Natural killer cell (primary cell): ENCODE data around the gene JAZF1. TPM values are rescaled to one million over a fixed set of nuclear protein-coding genes. Genes with fewer than 3 reads are reported as not detected.
A peak's percentile ranks its signal among the peaks of the same experiment; 100 is the strongest.

Source experiments
- ATAC-seq, 3 donors: fragments of 150-1000 bp in 2 of 3; fragments of 200-7000 bp in 1 of 3; cut with Tn5 transposase; 1 replicate in 1 of 3; 2 replicates in 2 of 3; pipeline ENCODE4 v1.10.0; 2021; ENCODE audit warnings: mild to moderate bottlenecking in 2 of 3, moderate library complexity in 2 of 3
- DNase-seq, 2 donors: peaks; one replicate each; pipeline versions ENCODE4 v3.0.0 to v3.0.0-alpha.2; 2013 to 2021; ENCODE audit warnings: mixed read lengths in 1 of 2
- H3K27ac ChIP-seq: one replicate; pipeline ENCODE4 v1.5.1; 2013; ENCODE audit warnings: mild to moderate bottlenecking, low read length
- H3K27me3 ChIP-seq: one replicate; pipeline ENCODE4 v1.6.1; 2013; ENCODE audit warnings: low read length; ENCODE audit not compliant: control insufficient read depth, insufficient read depth
- H3K36me3 ChIP-seq: one replicate; pipeline ENCODE4 v1.6.1; 2013; ENCODE audit warnings: low read length; ENCODE audit not compliant: control insufficient read depth, insufficient read depth
- H3K4me1 ChIP-seq: one replicate; pipeline ENCODE4 v1.6.1; 2013; ENCODE audit warnings: low read length; ENCODE audit not compliant: control insufficient read depth, insufficient read depth
- H3K4me3 ChIP-seq: one replicate; pipeline ENCODE4 v1.5.1; 2013; ENCODE audit warnings: low read length
- H3K9me3 ChIP-seq: one replicate; pipeline ENCODE4 v1.6.1; 2013; ENCODE audit warnings: low read length; ENCODE audit not compliant: control insufficient read depth, insufficient read depth
- H3K27ac Mint-ChIP-seq, 2 donors: one replicate each; pipeline ENCODE4 v1.8.0; 2022; ENCODE audit warnings: mild to moderate bottlenecking in 2 of 2, mixed read lengths in 2 of 2, moderate library complexity in 1 of 2
- H3K27me3 Mint-ChIP-seq, 2 donors: one replicate each; pipeline ENCODE4 v1.8.0; 2022; ENCODE audit warnings: low read depth in 2 of 2, mixed read lengths in 2 of 2
- H3K36me3 Mint-ChIP-seq: one replicate; pipeline ENCODE4 v1.8.0; 2022; ENCODE audit warnings: mixed read lengths
- H3K4me1 Mint-ChIP-seq, 2 donors: one replicate each; pipeline ENCODE4 v1.8.0; 2022; ENCODE audit warnings: mixed read lengths in 2 of 2
- H3K4me3 Mint-ChIP-seq: one replicate; pipeline ENCODE4 v1.8.0; 2022; ENCODE audit warnings: mild to moderate bottlenecking, moderate library complexity, mixed read lengths
- H3K9me3 Mint-ChIP-seq, 2 donors: one replicate each; pipeline ENCODE4 v1.8.0; 2022; ENCODE audit warnings: mixed read lengths in 2 of 2
- WGBS: methylation state at CpG from one replicate; pipeline ENCODE4 v1.1.7; 2013; ENCODE audit warnings: missing lambda C conversion rate; ENCODE audit not compliant: insufficient coverage; 5-methylcytosine and 5-hydroxymethylcytosine counted together
- intact Hi-C: fragments of 100-400 bp; cut with micrococcal nuclease; formaldehyde crosslinking; loops from one replicate; pipeline ENCODE4 v1.14.2; 2022
- total RNA-seq, 4 donors: library from RNA; stranded (reverse); fragments of 120-200 nt in 1 of 4; gene quantifications; one replicate each; pipeline versions ENCODE4 v1.2.3 to v1.2.4, GENCODE V29; 2013 to 2022
- TF ChIP-seq, protein P1 (sequence below): fragments of 200-600 bp; IDR thresholded peaks from one replicate; pipeline ENCODE4 v1.8.0; 2022; ENCODE audit warnings: antibody characterized with exemption

JAZF1 gene
- total RNA-seq, 3 donors from 2014 or later (not counting 1 experiment from before 2014, with no cell fraction given), result 82.5 to 89.7 (median 87.6) TPM

GRCh38 chr7:27826357-27826756 lies 354.2 kb downstream of the JAZF1 start:
- H3K4me3 Mint-ChIP-seq, result no peak overlapping the region
- H3K4me1 ChIP-seq, result no peaks in the 10 kb centered on the region
- no peaks in the 10 kb centered on the region for H3K27me3 Mint-ChIP-seq
- no peaks in the 10 kb centered on the region for H3K9me3 ChIP-seq
- peaks cover 31% of the 10 kb centered on the region for H3K36me3 ChIP-seq
- H3K27ac ChIP-seq, result no peak overlapping the region
- no peaks in the 10 kb centered on the region for H3K36me3 Mint-ChIP-seq
- TF ChIP-seq, protein P1, sequence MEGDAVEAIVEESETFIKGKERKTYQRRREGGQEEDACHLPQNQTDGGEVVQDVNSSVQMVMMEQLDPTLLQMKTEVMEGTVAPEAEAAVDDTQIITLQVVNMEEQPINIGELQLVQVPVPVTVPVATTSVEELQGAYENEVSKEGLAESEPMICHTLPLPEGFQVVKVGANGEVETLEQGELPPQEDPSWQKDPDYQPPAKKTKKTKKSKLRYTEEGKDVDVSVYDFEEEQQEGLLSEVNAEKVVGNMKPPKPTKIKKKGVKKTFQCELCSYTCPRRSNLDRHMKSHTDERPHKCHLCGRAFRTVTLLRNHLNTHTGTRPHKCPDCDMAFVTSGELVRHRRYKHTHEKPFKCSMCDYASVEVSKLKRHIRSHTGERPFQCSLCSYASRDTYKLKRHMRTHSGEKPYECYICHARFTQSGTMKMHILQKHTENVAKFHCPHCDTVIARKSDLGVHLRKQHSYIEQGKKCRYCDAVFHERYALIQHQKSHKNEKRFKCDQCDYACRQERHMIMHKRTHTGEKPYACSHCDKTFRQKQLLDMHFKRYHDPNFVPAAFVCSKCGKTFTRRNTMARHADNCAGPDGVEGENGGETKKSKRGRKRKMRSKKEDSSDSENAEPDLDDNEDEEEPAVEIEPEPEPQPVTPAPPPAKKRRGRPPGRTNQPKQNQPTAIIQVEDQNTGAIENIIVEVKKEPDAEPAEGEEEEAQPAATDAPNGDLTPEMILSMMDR, result no peak
- H3K4me3 ChIP-seq, result no peak overlapping the region
- H3K27me3 ChIP-seq, result no peaks in the 10 kb centered on the region
- intact Hi-C loops, result no loop called here
- DNase-seq (no peak), ATAC-seq (no peak)
- peak overlapping the region in 1 of 2 donors; percentile 57 for H3K27ac Mint-ChIP-seq
- H3K9me3 Mint-ChIP-seq, result no peaks in the 10 kb centered on the region
- WGBS, result 95% methylated on average over 5 of the region's 5 CpGs
- H3K4me1 Mint-ChIP-seq, result peaks cover 5 to 11% of the 10 kb centered on the region in 2 donors

GRCh38 chr7:27825891-27826290 lies 354.7 kb downstream of the JAZF1 start:
- no peaks in the 10 kb centered on the region for H3K36me3 Mint-ChIP-seq
- no CpG with 5 or more reads among the region's 2 CpGs for WGBS
- Histone ChIP-seq H3K4me1 (no peaks in the 10 kb centered on the region), H3K4me3 (no peak overlapping the region), H3K9me3 (no peaks in the 10 kb centered on the region), H3K36me3 (peaks cover 28% of the 10 kb centered on the region), H3K27ac (no peak overlapping the region), H3K27me3 (no peaks in the 10 kb centered on the region)
- TF ChIP-seq, protein P1, result no peak
- peaks cover 5 to 11% of the 10 kb centered on the region in 2 donors for H3K4me1 Mint-ChIP-seq
- no peaks in the 10 kb centered on the region for H3K9me3 Mint-ChIP-seq
- no peaks in the 10 kb centered on the region for H3K27me3 Mint-ChIP-seq
- ATAC-seq, result no peak
- H3K27ac Mint-ChIP-seq, result peak overlapping the region in 1 of 2 donors; percentile 57
- intact Hi-C loops, result no loop called here
- DNase-seq, result no peak
- H3K4me3 Mint-ChIP-seq, result no peak overlapping the region

GRCh38 chr7:27822245-27822644 lies 358.4 kb downstream of the JAZF1 start:
- TF ChIP-seq, protein P1, result no peak
- Histone ChIP-seq H3K27ac (no peak overlapping the region), H3K4me3 (no peak overlapping the region), H3K9me3 (no peaks in the 10 kb centered on the region), H3K4me1 (no peaks in the 10 kb centered on the region), H3K27me3 (no peaks in the 10 kb centered on the region), H3K36me3 (peaks cover 39% of the 10 kb centered on the region)
- intact Hi-C loops, result no loop called here
- DNase-seq (no peak), ATAC-seq (no peak)
- H3K27ac Mint-ChIP-seq, result no peak overlapping the region
- no peak overlapping the region for H3K4me3 Mint-ChIP-seq
- H3K4me1 Mint-ChIP-seq, result peaks cover 6 to 15% of the 10 kb centered on the region in 2 donors
- no peaks in the 10 kb centered on the region for H3K9me3 Mint-ChIP-seq
- H3K36me3 Mint-ChIP-seq, result no peaks in the 10 kb centered on the region
- H3K27me3 Mint-ChIP-seq, result no peaks in the 10 kb centered on the region
- 83% methylated on average over 1 of the region's 2 CpGs for WGBS

DNA sequence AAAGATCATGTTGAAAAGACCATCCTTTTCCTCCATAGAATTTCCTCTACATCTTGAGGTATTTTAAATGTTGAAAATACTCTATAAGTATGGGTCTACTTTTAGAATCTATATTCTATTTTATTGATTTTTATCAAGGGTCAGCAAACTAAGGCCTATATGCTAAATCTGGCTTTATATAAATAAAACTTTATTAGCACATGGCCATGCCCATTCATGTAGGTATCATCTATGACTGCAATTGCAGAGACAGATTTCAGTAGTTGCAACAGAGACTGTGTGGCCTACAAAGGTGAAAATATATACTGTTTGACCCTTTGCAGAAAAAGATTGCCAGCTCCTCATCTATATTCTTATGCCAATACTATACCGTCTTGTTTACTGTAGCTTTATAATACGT lies 367.9 kb downstream of the JAZF1 start:
- WGBS, result 88% methylated on average over 2 of the region's 2 CpGs
- DNase-seq (no peak), ATAC-seq (no peak)
- TF ChIP-seq, protein P1, result no peak
- Mint-ChIP-seq H3K4me1 (peaks cover 12 to 18% of the 10 kb centered on the region in 2 donors), H3K36me3 (no peaks in the 10 kb centered on the region), H3K9me3 (no peaks in the 10 kb centered on the region), H3K27ac (peak overlapping the region in 1 of 2 donors; percentile 6), H3K27me3 (no peaks in the 10 kb centered on the region), H3K4me3 (no peak overlapping the region)
- H3K27ac ChIP-seq, result no peak overlapping the region
- H3K36me3 ChIP-seq, result peaks cover 22% of the 10 kb centered on the region
- H3K27me3 ChIP-seq, result no peaks in the 10 kb centered on the region
- no peaks in the 10 kb centered on the region for H3K9me3 ChIP-seq
- intact Hi-C loops, result no loop called here
- no peaks in the 10 kb centered on the region for H3K4me1 ChIP-seq
- no peak overlapping the region for H3K4me3 ChIP-seq
